ENCODE measurements around the gene SYT13. TPM values are rescaled to one million over a fixed set of nuclear protein-coding genes. Genes with fewer than 3 reads are reported as not detected.
"Not testable (repeated sequence)": the region's sequence is repeated elsewhere in the genome, so short reads cannot be mapped to it uniquely, and the experiment has no call there.

SYT13 gene
- polyA plus RNA-seq, 5 donors = 3.6 to 4.8 (median 4.4) TPM

DNA sequence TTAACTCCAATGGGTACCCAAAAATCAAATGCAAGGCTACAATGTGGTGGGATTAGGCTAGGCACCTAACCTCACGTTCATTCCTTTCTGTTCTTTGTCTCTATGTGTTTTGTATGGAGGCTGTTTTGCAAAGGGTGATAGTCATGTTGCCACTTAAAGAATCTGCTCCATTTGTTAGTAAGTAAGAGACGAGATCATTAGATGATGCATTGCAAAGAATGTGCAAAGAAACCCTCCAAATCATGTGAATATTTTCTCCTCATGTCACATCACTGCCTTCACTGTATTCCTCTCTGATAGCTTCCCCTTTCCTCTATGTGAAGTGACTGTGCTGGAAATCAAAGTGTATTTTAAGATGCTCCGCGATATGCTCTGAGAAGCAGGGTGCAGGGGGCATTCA, 11.9 kb downstream of the SYT13 start:
- DNase-seq = no peak

- DNase-seq = no peak
Observed at GRCh38 chr11:45273509-45273908, 12.6 kb downstream of the SYT13 start.

GRCh38 chr11:45272701-45273100, 13.4 kb downstream of the SYT13 start:
- no peak for DNase-seq

DNA sequence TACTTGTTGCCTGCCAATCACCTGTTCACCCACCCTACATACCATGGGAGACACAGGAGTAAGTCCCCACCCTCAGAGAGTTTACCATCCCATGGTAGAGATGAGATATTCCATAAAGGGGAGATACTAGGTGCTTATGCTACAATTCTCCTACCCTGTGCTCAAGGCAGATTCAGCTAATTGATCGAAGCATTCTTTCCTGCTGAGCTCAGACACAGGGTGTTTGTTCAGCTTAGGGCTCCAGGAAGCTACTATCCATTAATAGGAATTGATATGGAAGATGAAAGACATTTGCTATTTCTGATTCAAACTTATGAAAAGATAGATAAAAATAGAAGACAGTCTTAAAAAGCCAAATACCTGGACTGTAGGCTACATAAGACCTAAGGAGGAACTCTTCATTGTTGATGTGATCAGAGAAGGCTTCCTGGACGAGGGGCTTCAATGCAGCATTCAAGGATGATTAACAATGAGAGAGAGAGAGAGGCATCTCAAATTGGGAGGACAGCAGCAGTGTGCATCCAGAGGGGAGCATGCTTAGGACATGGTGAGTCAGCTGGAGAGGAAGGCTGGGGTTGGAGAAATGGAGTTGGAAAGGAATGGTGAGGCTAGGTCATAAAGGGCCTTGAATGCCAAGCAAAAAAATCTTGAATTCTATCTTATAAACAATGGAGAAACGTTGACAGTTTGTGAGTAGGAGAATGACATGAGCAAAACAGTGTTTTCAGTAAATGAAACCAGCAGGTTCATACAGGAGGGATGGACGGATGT, 15.0 kb downstream of the SYT13 start:
- DNase-seq = no peak

DNA sequence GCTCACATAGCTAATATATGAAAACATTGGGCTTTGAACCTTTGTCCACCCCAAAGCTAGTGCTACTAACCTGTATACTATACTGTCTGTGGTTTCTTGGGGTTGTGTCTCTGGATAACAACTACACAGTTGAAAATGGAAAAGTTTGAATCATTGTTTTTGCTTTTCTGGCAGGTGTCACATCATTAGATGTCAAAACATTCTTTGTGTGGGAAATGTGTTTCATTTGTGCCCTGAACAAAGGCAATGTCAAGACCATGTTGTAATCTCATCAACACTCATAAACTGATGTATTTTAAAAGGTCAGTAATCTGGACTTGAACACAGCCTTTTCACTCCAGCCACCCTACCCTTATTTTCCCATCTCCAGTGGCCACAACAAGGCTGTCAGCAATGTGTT, 16.5 kb downstream of the SYT13 start:
- DNase-seq = no peak

- DNase-seq = no peak
Observed at GRCh38 chr11:45267652-45268299, 18.4 kb downstream of the SYT13 start.

- no peak for DNase-seq
Observed at GRCh38 chr11:45267052-45267451, 19.1 kb downstream of the SYT13 start.

GRCh38 chr11:45266676-45267020, 19.5 kb downstream of the SYT13 start:
- no peak for DNase-seq

- no peak for DNase-seq
Observed at GRCh38 chr11:45265969-45266675, 20.0 kb downstream of the SYT13 start.

- DNase-seq = no peak
Observed at GRCh38 chr11:45264839-45265515, 21.2 kb downstream of the SYT13 start.

DNA sequence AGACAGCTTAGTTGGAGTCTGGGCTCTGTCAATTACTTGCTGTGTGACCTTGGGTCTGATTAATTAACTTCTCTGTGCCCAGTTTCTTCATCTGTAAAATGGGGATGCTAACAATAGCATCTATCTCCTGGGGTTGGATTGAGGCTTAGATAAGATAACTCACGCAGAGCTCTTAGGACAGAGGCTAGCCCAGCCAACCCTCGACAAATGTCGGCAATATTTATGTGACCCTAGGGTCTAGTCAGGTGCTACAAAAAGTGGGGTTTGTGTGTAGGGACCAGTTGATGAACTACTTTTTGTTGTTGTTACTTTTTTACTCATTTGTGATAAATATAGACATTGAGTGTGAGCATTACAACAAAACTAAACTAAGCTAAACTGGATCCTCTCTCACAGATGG, 22.4 kb downstream of the SYT13 start:
- DNase-seq = no peak

- no peak for DNase-seq
Observed at GRCh38 chr11:45262900-45263299, 23.2 kb downstream of the SYT13 start.

GRCh38 chr11:45260071-45260470, 26.1 kb downstream of the SYT13 start:
- DNase-seq = no peak

DNA sequence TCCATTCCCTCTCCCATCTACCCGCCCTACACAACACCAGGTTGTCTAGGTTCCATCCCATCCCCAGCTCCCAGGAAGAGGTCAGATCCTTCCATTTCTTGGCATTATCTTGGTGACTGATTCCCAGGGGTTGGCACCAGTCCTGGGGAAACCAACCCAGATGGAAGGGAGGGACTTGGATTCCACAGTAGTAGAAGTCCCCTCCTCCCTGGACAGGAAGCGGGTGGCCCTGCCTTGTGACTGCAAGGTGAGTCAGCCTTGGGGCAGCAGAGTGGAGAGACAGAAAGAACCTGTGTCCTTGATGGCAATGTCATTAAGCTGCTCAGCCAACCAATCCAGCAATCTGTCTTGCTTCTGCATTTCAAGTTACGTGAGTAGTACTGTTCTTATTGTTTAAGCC, 26.5 kb downstream of the SYT13 start:
- no peak for DNase-seq

DNA sequence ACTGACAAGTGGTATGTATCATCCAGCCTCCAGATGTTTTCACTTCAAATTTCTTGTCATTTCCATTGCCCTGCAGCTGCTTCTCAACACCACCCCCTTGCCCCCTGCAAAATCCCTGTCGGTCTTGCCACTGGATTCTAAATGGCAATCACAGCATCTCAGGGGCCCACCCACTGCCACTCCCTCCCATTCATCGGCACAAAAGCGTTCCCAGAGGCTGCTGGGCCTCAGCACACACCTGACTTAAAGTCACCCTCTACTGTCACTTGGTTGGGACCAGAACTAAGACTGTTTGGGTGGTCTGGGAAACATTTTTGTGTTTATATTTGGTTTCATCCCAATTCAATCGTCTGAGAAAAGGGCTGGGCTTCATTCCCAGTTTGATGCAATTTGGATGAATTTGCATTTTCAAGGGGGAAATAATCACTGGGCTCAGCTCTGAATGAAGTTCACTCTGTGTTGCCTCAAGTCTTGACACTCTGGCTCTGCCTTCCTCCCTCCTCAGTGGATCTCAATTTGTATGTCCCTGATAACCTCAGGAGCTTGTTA, 27.1 kb downstream of the SYT13 start:
- peak; percentile 59 to 69 for DNase-seq

- DNase-seq = no peak
Observed at GRCh38 chr11:45254070-45254469, 32.1 kb downstream of the SYT13 start.

GRCh38 chr11:45253640-45254039, 32.5 kb downstream of the SYT13 start:
- DNase-seq = no peak

DNA sequence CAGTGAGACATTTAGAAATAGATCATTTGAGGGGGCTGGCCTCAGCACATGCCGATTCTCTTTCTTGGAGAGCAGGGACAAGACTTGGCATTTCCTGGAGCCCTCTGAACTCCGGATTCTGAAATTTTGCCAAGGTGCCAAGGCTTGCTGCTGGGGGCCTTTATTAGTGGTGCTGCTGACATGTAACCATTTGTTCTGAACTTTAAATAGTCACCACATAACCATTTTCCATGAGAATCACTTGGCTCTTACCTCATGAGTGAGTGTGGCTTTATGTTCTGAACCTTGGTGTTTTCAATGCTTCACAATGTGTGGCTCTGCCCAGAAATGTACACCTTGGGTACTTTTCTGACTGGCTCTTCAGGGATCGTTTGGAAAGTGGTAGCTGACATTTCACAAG, 33.3 kb downstream of the SYT13 start:
- no peak for DNase-seq

DNA sequence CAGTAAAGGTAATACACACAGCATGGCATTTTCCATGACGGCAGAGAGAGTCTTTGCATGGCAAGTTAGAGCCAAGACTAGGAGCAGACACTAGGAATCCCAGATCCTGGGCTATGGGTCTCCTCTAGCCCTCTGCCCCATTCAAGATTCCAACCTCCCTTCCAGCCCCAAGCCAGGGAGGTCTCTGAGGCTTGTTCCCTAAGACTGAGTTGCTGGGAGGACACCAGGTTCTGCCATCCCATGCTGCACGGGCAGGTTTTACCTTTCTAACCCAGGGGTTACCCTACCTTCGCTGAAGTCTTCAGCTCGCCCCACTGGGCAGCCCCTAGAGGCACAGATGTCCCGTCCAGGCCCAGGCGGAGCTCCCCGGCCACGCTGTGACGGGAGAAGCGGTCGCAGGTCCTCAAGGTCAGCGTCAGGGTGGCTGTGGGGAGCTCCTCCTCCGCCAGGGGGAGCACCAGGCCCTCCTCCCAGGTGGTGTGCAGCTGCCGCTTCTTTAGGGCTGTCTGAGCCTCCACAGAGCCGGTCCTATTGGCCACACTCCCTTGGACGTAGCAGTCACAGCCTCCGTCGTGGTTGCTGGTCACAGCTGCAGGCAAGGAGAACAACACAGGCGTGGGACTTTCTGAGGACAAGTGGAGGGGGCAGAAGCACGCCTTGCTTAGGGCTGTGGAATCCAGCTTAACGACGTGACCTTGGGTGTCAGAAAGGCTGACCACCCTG, 33.8 kb downstream of the SYT13 start:
- no peak for DNase-seq

DNA sequence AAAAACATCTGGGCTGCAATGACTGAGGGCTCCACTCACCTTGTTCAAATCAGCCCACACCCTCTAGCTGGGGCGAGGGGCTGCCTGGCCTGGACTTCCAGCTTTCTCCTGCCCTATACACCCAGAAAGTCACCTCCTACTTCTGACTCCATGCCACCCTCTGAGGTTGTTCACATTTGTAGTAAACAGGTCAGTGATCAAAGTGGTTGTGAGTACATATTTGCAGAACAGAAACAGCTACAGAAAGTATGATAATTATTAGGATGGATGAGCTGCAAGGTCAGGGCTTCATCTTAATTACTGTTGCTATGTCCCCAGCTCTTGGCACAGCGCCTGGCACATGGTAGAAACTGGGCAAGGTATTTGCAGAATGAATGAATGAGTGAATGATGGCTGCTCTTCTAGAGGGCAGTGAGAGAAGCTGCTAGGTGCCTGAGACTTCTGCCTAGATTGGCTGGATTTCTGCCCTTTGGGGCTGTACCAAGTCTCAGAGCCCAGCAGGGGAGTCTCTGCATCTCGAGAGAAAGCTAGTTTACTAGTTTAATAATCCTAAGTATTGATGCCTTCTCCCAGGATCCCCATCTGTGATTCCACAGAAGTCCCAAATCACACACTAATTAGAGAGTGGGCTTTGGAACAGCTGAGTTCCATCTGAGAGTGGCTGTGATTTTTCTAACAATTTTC, 36.0 kb downstream of the SYT13 start:
- DNase-seq = peak; percentile 35 to 48

- DNase-seq = not testable (repeated sequence)
Observed at GRCh38 chr11:45249372-45249771, 36.8 kb downstream of the SYT13 start.
